Measurements from ENCODE around the gene ANXA11.

ANXA11 gene

GRCh38 chr10:80186364-80187012 lies 18.8 kb downstream of the ANXA11 start:
- Histone ChIP-seq H3K4me1 (ENCODE audit: control insufficient read depth, insufficient read depth, low read length) (peaks cover 6% of the 10 kb centered on the region; the same call in 1 of the 2 replicates), H3K4me3 (ENCODE audit: low read depth, low read length) (no peak overlapping the region), H3K27me3 (ENCODE audit: control insufficient read depth, insufficient read depth, low read length) (no peaks in the 10 kb centered on the region), H3K9ac (ENCODE audit: low read depth, low read length) (no peak overlapping the region), H3K27ac (ENCODE audit: low read depth, low read length) (no peak overlapping the region), H3K9me3 (ENCODE audit: control insufficient read depth, insufficient read depth, low read length) (no peaks in the 10 kb centered on the region), H3K36me3 (ENCODE audit: control insufficient read depth, insufficient read depth, low read length) (no peaks in the 10 kb centered on the region)

GRCh38 chr10:80185578-80186299 lies 19.6 kb downstream of the ANXA11 start:
- peaks cover 6% of the 10 kb centered on the region; the same call in 1 of the 2 replicates for H3K4me1 ChIP-seq (ENCODE audit: control insufficient read depth, insufficient read depth, low read length)
- H3K27ac ChIP-seq (ENCODE audit: low read depth, low read length), result no peak overlapping the region
- no peaks in the 10 kb centered on the region for H3K9me3 ChIP-seq (ENCODE audit: control insufficient read depth, insufficient read depth, low read length)

GRCh38 chr10:80184291-80184690 lies 21.0 kb downstream of the ANXA11 start:
- no peak overlapping the region for H3K4me3 ChIP-seq (ENCODE audit: low read depth, low read length)

More at GRCh38 chr10:80185578-80186299, 19.6 kb downstream of the ANXA11 start:
- Histone ChIP-seq H3K9ac (ENCODE audit: low read depth, low read length) (no peak overlapping the region), H3K36me3 (ENCODE audit: control insufficient read depth, insufficient read depth, low read length) (no peaks in the 10 kb centered on the region), H3K4me3 (ENCODE audit: low read depth, low read length) (no peak overlapping the region), H3K27me3 (ENCODE audit: control insufficient read depth, insufficient read depth, low read length) (no peaks in the 10 kb centered on the region)

GRCh38 chr10:80183436-80183835 lies 21.9 kb downstream of the ANXA11 start:
- no peaks in the 10 kb centered on the region for H3K9me3 ChIP-seq (ENCODE audit: control insufficient read depth, insufficient read depth, low read length)
- H3K27ac ChIP-seq (ENCODE audit: low read depth, low read length), result no peak overlapping the region
- no peak overlapping the region for H3K9ac ChIP-seq (ENCODE audit: low read depth, low read length)
- H3K27me3 ChIP-seq (ENCODE audit: control insufficient read depth, insufficient read depth, low read length), result no peaks in the 10 kb centered on the region
- no peak overlapping the region for H3K4me3 ChIP-seq (ENCODE audit: low read depth, low read length)
- no peaks in the 10 kb centered on the region for H3K36me3 ChIP-seq (ENCODE audit: control insufficient read depth, insufficient read depth, low read length)
- 0 out of 2 replicates have a peak, but pooled peaks cover under 1% of the 10 kb centered on the region for H3K4me1 ChIP-seq (ENCODE audit: control insufficient read depth, insufficient read depth, low read length)

More at GRCh38 chr10:80184291-80184690, 21.0 kb downstream of the ANXA11 start:
- Histone ChIP-seq H3K27me3 (ENCODE audit: control insufficient read depth, insufficient read depth, low read length) (no peaks in the 10 kb centered on the region), H3K9ac (ENCODE audit: low read depth, low read length) (no peak overlapping the region), H3K4me1 (ENCODE audit: control insufficient read depth, insufficient read depth, low read length) (peaks cover 6% of the 10 kb centered on the region; the same call in 1 of the 2 replicates), H3K27ac (ENCODE audit: low read depth, low read length) (no peak overlapping the region), H3K36me3 (ENCODE audit: control insufficient read depth, insufficient read depth, low read length) (no peaks in the 10 kb centered on the region), H3K9me3 (ENCODE audit: control insufficient read depth, insufficient read depth, low read length) (no peaks in the 10 kb centered on the region)

- H3K9ac ChIP-seq (ENCODE audit: low read depth, low read length), result no peak overlapping the region
- H3K27ac ChIP-seq (ENCODE audit: low read depth, low read length), result no peak overlapping the region
- no peaks in the 10 kb centered on the region for H3K27me3 ChIP-seq (ENCODE audit: control insufficient read depth, insufficient read depth, low read length)
- H3K4me3 ChIP-seq (ENCODE audit: low read depth, low read length), result no peak overlapping the region
- H3K9me3 ChIP-seq (ENCODE audit: control insufficient read depth, insufficient read depth, low read length), result no peaks in the 10 kb centered on the region
- no peaks in the 10 kb centered on the region for H3K36me3 ChIP-seq (ENCODE audit: control insufficient read depth, insufficient read depth, low read length)
- H3K4me1 ChIP-seq (ENCODE audit: control insufficient read depth, insufficient read depth, low read length), result no peaks in the 10 kb centered on the region
These were observed 22.4 kb downstream of the ANXA11 start for GRCh38 chr10:80182986-80183385.

- H3K36me3 ChIP-seq (ENCODE audit: control insufficient read depth, insufficient read depth, low read length), result no peaks in the 10 kb centered on the region
- H3K9me3 ChIP-seq (ENCODE audit: control insufficient read depth, insufficient read depth, low read length), result no peaks in the 10 kb centered on the region
- no peaks in the 10 kb centered on the region; the same call in 1 of the 2 replicates for H3K4me1 ChIP-seq (ENCODE audit: control insufficient read depth, insufficient read depth, low read length)
- no peak overlapping the region for H3K4me3 ChIP-seq (ENCODE audit: low read depth, low read length)
- no peak overlapping the region for H3K27ac ChIP-seq (ENCODE audit: low read depth, low read length)
- H3K27me3 ChIP-seq (ENCODE audit: control insufficient read depth, insufficient read depth, low read length), result no peaks in the 10 kb centered on the region
- no peak overlapping the region for H3K9ac ChIP-seq (ENCODE audit: low read depth, low read length)
These were observed 27.3 kb downstream of the ANXA11 start for GRCh38 chr10:80177781-80178636.

- H3K4me3 ChIP-seq (ENCODE audit: low read depth, low read length), result no peak overlapping the region
- H3K9me3 ChIP-seq (ENCODE audit: control insufficient read depth, insufficient read depth, low read length), result no peaks in the 10 kb centered on the region
- no peaks in the 10 kb centered on the region for H3K27me3 ChIP-seq (ENCODE audit: control insufficient read depth, insufficient read depth, low read length)
- H3K9ac ChIP-seq (ENCODE audit: low read depth, low read length), result no peak overlapping the region
- H3K36me3 ChIP-seq (ENCODE audit: control insufficient read depth, insufficient read depth, low read length), result no peaks in the 10 kb centered on the region
- peaks cover 5% of the 10 kb centered on the region for H3K4me1 ChIP-seq (ENCODE audit: control insufficient read depth, insufficient read depth, low read length)
- H3K27ac ChIP-seq (ENCODE audit: low read depth, low read length), result no peak overlapping the region
These were observed 28.8 kb downstream of the ANXA11 start for GRCh38 chr10:80176526-80176925.

GRCh38 chr10:80174641-80175395 lies 30.5 kb downstream of the ANXA11 start:
- Histone ChIP-seq H3K9me3 (ENCODE audit: control insufficient read depth, insufficient read depth, low read length) (no peaks in the 10 kb centered on the region), H3K4me3 (ENCODE audit: low read depth, low read length) (no peak overlapping the region), H3K9ac (ENCODE audit: low read depth, low read length) (no peak overlapping the region), H3K4me1 (ENCODE audit: control insufficient read depth, insufficient read depth, low read length) (peaks cover 9% of the 10 kb centered on the region), H3K27me3 (ENCODE audit: control insufficient read depth, insufficient read depth, low read length) (no peaks in the 10 kb centered on the region), H3K36me3 (ENCODE audit: control insufficient read depth, insufficient read depth, low read length) (no peaks in the 10 kb centered on the region), H3K27ac (ENCODE audit: low read depth, low read length) (no peak overlapping the region)

- no peaks in the 10 kb centered on the region for H3K27me3 ChIP-seq (ENCODE audit: control insufficient read depth, insufficient read depth, low read length)
- no peaks in the 10 kb centered on the region for H3K9me3 ChIP-seq (ENCODE audit: control insufficient read depth, insufficient read depth, low read length)
- H3K4me3 ChIP-seq (ENCODE audit: low read depth, low read length), result no peak overlapping the region
- H3K36me3 ChIP-seq (ENCODE audit: control insufficient read depth, insufficient read depth, low read length), result no peaks in the 10 kb centered on the region
- H3K9ac ChIP-seq (ENCODE audit: low read depth, low read length), result no peak overlapping the region
- peaks cover 9% of the 10 kb centered on the region for H3K4me1 ChIP-seq (ENCODE audit: control insufficient read depth, insufficient read depth, low read length)
- H3K27ac ChIP-seq (ENCODE audit: low read depth, low read length), result no peak overlapping the region
These were observed 31.9 kb downstream of the ANXA11 start for GRCh38 chr10:80173466-80173865.

- Histone ChIP-seq H3K9ac (ENCODE audit: low read depth, low read length) (no peak overlapping the region), H3K27me3 (ENCODE audit: control insufficient read depth, insufficient read depth, low read length) (no peaks in the 10 kb centered on the region), H3K9me3 (ENCODE audit: control insufficient read depth, insufficient read depth, low read length) (no peaks in the 10 kb centered on the region), H3K27ac (ENCODE audit: low read depth, low read length) (no peak overlapping the region), H3K4me1 (ENCODE audit: control insufficient read depth, insufficient read depth, low read length) (peaks cover 9% of the 10 kb centered on the region), H3K36me3 (ENCODE audit: control insufficient read depth, insufficient read depth, low read length) (no peaks in the 10 kb centered on the region), H3K4me3 (ENCODE audit: low read depth, low read length) (no peak overlapping the region)
These were observed 32.4 kb downstream of the ANXA11 start for GRCh38 chr10:80172896-80173295.
